ENCODE measurements around the gene ANKRD34A. TPM values are rescaled to one million over a fixed set of nuclear protein-coding genes. Genes with fewer than 3 reads are reported as not detected.
"Not testable (repeated sequence)": the region's sequence is repeated elsewhere in the genome, so short reads cannot be mapped to it uniquely, and the experiment has no call there.

The ANKRD34A gene
- total RNA-seq, 1 experiment from 2014 or later: 0.19 TPM

DNA sequence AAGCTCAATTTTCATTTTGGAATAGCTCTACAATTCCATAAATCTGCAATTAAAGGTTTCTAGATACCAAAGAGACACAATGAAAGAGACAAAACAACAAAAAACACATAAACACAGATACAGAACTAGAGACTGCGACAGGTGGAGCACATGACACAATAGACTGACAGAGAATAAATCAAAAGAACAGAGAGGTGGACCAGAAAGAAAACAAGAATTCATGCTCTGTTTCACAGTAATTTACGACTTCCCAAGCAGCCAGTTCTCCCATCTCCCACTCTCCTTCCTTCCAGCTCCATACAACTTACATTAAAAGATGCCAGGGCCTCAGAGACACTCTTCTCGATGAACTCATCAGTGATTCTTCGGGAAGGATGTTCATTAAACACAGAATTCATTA, 22.0 kb downstream of the ANKRD34A start:
- Mint-ChIP-seq H3K9me3 (ENCODE audit: low read depth, unreplicated experiment) (no peaks in the 10 kb centered on the region), H3K27me3 (ENCODE audit: unreplicated experiment) (no peaks in the 10 kb centered on the region), H3K27ac (ENCODE audit: unreplicated experiment) (no peak overlapping the region), H3K4me3 (ENCODE audit: low read depth, unreplicated experiment) (no peak overlapping the region), H3K36me3 (ENCODE audit: insufficient read depth, unreplicated experiment) (no peaks in the 10 kb centered on the region), H3K4me1 (ENCODE audit: low read depth, unreplicated experiment) (no peaks in the 10 kb centered on the region)
- no peak for DNase-seq
- BruUV-seq (replicated peaks): no TSS peak
- TF ChIP-seq, protein P1, sequence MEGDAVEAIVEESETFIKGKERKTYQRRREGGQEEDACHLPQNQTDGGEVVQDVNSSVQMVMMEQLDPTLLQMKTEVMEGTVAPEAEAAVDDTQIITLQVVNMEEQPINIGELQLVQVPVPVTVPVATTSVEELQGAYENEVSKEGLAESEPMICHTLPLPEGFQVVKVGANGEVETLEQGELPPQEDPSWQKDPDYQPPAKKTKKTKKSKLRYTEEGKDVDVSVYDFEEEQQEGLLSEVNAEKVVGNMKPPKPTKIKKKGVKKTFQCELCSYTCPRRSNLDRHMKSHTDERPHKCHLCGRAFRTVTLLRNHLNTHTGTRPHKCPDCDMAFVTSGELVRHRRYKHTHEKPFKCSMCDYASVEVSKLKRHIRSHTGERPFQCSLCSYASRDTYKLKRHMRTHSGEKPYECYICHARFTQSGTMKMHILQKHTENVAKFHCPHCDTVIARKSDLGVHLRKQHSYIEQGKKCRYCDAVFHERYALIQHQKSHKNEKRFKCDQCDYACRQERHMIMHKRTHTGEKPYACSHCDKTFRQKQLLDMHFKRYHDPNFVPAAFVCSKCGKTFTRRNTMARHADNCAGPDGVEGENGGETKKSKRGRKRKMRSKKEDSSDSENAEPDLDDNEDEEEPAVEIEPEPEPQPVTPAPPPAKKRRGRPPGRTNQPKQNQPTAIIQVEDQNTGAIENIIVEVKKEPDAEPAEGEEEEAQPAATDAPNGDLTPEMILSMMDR (IDR thresholded peaks at IDR 0.05; ENCODE audit: unreplicated experiment): no peak
- CTCF ChIA-PET: interaction anchor here (1.9 kb wide), 1 partner anchor 15 kb away, joined by 6 read pairs; the partner anchor contains the start of gene RBM8A
- intact Hi-C loops (cut with micrococcal nuclease; ENCODE audit: unreplicated experiment): no loop called here

DNA sequence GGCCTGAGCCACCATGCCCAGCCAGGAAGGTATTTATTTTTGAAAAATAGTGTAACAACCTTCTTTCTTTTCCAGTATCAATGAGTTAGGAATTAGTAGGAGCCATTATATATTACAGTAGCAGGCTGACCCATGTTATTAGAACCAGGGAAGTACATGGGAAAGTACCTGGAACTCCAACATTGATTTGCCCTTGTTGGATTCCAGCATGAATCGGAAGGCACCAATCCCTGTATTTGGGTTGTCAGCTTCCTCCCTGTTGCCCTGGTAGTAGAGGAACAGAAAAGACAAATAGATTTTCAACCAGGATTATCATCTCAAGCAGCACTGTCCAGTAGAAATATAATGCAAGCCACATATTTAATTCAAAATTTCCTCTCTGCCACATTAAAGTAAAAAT, 26.9 kb downstream of the ANKRD34A start:
- DNase-seq: no peak
- TF ChIP-seq, protein P1 (IDR thresholded peaks at IDR 0.05; ENCODE audit: unreplicated experiment): no peak
- H3K4me3 Mint-ChIP-seq (ENCODE audit: low read depth, unreplicated experiment): no peak overlapping the region
- no TSS peak for BruUV-seq (replicated peaks)
- H3K9me3 Mint-ChIP-seq (ENCODE audit: low read depth, unreplicated experiment): no peaks in the 10 kb centered on the region
- intact Hi-C loops (cut with micrococcal nuclease; ENCODE audit: unreplicated experiment): no loop called here
- no peak overlapping the region for H3K27ac Mint-ChIP-seq (ENCODE audit: unreplicated experiment)
- CTCF ChIA-PET: interaction anchor here (2.1 kb wide), 1 partner anchor 10 kb away, joined by 5 read pairs; the partner anchor contains the start of gene RBM8A
- H3K4me1 Mint-ChIP-seq (ENCODE audit: low read depth, unreplicated experiment): no peaks in the 10 kb centered on the region
- no peaks in the 10 kb centered on the region for H3K27me3 Mint-ChIP-seq (ENCODE audit: unreplicated experiment)
- H3K36me3 Mint-ChIP-seq (ENCODE audit: insufficient read depth, unreplicated experiment): no peaks in the 10 kb centered on the region

DNA sequence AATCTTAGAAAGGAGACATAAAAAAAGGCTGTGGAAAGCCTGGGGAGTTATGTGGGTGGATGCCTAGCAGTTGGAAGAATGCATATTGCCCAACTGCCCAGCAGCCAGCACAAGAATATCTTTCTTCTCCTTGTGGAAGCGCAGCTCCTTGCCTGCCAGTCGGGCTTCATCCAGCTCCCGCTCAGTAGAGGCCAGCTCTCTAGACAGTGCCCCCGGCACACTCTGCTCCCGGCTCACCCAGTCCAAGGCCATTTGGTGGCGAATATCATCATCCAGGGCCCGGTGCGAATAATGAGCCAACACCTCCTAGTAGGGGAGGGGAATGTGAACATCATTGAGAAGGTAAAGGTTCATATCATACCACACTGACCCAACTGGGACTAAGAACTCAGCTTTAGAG, 28.1 kb downstream of the ANKRD34A start:
- Mint-ChIP-seq H3K4me3 (ENCODE audit: low read depth, unreplicated experiment) (no peak overlapping the region), H3K27ac (ENCODE audit: unreplicated experiment) (no peak overlapping the region), H3K27me3 (ENCODE audit: unreplicated experiment) (no peaks in the 10 kb centered on the region), H3K4me1 (ENCODE audit: low read depth, unreplicated experiment) (no peaks in the 10 kb centered on the region), H3K9me3 (ENCODE audit: low read depth, unreplicated experiment) (no peaks in the 10 kb centered on the region), H3K36me3 (ENCODE audit: insufficient read depth, unreplicated experiment) (no peaks in the 10 kb centered on the region)
- no TSS peak for BruUV-seq (replicated peaks)
- TF ChIP-seq, protein P1 (IDR thresholded peaks at IDR 0.05; ENCODE audit: unreplicated experiment): no peak
- intact Hi-C loops (cut with micrococcal nuclease; ENCODE audit: unreplicated experiment): no loop called here
- no peak for DNase-seq
- CTCF ChIA-PET: interaction anchor here (0.5 kb wide), 1 partner anchor 30 kb away, joined by 4 read pairs; no protein-coding TSS in a partner anchor

DNA sequence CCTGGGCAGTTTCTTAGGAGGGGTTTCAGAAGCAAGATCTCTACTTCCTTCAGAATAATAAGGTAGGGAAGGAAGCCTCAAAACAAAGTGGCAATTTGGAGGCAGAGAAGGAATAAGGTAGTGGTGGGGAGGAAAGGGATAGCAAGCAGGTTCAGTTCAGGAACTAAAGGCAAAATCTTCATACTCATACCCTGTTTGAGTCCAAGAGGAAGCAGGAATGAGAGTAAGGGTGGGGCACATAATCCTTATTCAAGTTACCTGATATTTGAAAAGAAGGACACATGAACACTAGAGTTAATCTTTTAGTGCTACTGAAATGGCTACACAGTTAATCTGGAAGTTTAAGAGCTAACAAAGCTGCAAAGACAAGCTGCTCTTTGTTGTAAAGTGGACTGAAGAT, 28.7 kb downstream of the ANKRD34A start:
- no peaks in the 10 kb centered on the region for H3K27me3 Mint-ChIP-seq (ENCODE audit: unreplicated experiment)
- no peak overlapping the region for H3K27ac Mint-ChIP-seq (ENCODE audit: unreplicated experiment)
- intact Hi-C loops (cut with micrococcal nuclease; ENCODE audit: unreplicated experiment): no loop called here
- H3K4me1 Mint-ChIP-seq (ENCODE audit: low read depth, unreplicated experiment): no peaks in the 10 kb centered on the region
- CTCF ChIA-PET: no interaction called here
- BruUV-seq (replicated peaks): no TSS peak
- no peaks in the 10 kb centered on the region for H3K36me3 Mint-ChIP-seq (ENCODE audit: insufficient read depth, unreplicated experiment)
- no peak overlapping the region for H3K4me3 Mint-ChIP-seq (ENCODE audit: low read depth, unreplicated experiment)
- DNase-seq: no peak
- H3K9me3 Mint-ChIP-seq (ENCODE audit: low read depth, unreplicated experiment): no peaks in the 10 kb centered on the region
- TF ChIP-seq, protein P1 (IDR thresholded peaks at IDR 0.05; ENCODE audit: unreplicated experiment): no peak

DNA sequence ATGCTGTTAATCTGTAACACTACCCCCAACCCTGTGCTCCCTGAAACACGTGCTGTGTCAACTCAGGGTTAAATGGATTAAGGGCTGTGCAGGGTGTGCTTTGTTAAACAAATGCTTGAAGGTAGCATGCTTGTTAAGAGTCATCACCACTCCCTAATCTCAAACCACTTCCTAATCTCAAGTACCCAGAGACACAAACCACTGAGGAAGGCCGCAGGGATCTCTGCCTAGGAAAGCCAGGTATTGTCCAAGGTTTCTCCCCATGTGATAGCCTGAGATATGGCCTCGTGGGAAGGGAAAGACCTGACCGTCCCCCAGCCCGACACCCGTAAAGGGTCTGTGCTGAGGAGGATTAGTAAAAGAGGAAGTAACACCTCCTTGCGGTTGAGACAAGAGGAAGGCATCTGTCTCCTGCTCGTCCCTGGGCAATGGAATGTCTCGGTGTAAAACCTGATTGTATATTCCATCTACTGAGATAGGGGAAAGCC, 31.8 kb downstream of the ANKRD34A start:
- H3K9me3 Mint-ChIP-seq (ENCODE audit: low read depth, unreplicated experiment); H3K27me3 Mint-ChIP-seq (ENCODE audit: unreplicated experiment); DNase-seq; BruUV-seq (replicated peaks); CTCF ChIA-PET; H3K36me3 Mint-ChIP-seq (ENCODE audit: insufficient read depth, unreplicated experiment); H3K4me1 Mint-ChIP-seq (ENCODE audit: low read depth, unreplicated experiment); H3K27ac Mint-ChIP-seq (ENCODE audit: unreplicated experiment); H3K4me3 Mint-ChIP-seq (ENCODE audit: low read depth, unreplicated experiment); intact Hi-C loops (cut with micrococcal nuclease; ENCODE audit: unreplicated experiment): not testable (repeated sequence)

All from Calu3 (cell line).